K562 (cell line): ENCODE measurements around the gene NLK. TPM values are rescaled to one million over a fixed set of nuclear protein-coding genes. Genes with fewer than 3 reads are reported as not detected.

ENCODE experiments used
- ATAC-seq: fragments of 200-7000 bp; cut with Tn5 transposase; 3 replicates; pipeline ENCODE4 v1.9.1; 2020; ENCODE audit warnings: moderate library complexity
- BruUV-seq: library from RNA; stranded (reverse); fragments of 400-500 nt; replicated peaks from 2 replicates; lab custom pipeline; 2021; lab: Mats Ljungman, UMichigan
- CTCF ChIA-PET: fragments of 300-600 bp; formaldehyde crosslinking; extraction: SDS; loops from one replicate; lab custom pipeline; 2021; ENCODE audit warnings: low intra/inter-chr PET ratio; lab: Yijun Ruan, JAX
- POLR2A ChIA-PET: fragments of 300-600, 350-650 bp; sonication (Branson Sonifier 250); formaldehyde crosslinking; extraction: SDS; loops from one replicate; lab custom pipeline; 2021; ENCODE audit warnings: antibody characterized with exemption, inconsistent platforms; lab: Yijun Ruan, JAX
- DNase-seq, 4 experiments: peaks; one replicate each; pipeline versions ENCODE4 v3.0.0 to v3.0.0-alpha.2; 2011 to 2018; ENCODE audit warnings: low spot score in 3 of 4, mixed read lengths in 3 of 4; ENCODE audit errors: extremely low read depth in 1 of 4
- FAIRE-seq: peaks from 2 replicates; lab custom pipeline; 2011; peaks lifted over from hg19 to GRCh38; lab: Jason Lieb, UNC
- H2AFZ ChIP-seq: 2 replicates; pipeline ENCODE4 v1.6.0; 2011; ENCODE audit warnings: low read depth, low read length, control low read depth, inconsistent platforms
- H3K27ac ChIP-seq: fragments of 200-600 bp; 3 replicates; pipeline ENCODE4 v1.8.0; 2011; ENCODE audit warnings: low read depth, mild to moderate bottlenecking, control low read depth, inconsistent platforms, low read length, moderate library complexity, mixed read lengths; ENCODE audit errors: extremely low read depth
- H3K27me3 ChIP-seq, 2 experiments: fragments of 300-600 bp in 1 of 2; 2 replicates in 1 of 2; 3 replicates in 1 of 2; pipeline versions ENCODE4 v1.6.0 to v1.8.0; 2011; ENCODE audit warnings: inconsistent platforms in 2 of 2, low read length in 2 of 2, mild to moderate bottlenecking in 1 of 2, mixed read lengths in 1 of 2, moderate library complexity in 1 of 2; ENCODE audit not compliant: control insufficient read depth in 2 of 2, insufficient read depth in 2 of 2
- H3K36me3 ChIP-seq: fragments of 300-600 bp; 3 replicates; pipeline ENCODE4 v1.8.0; 2011; ENCODE audit warnings: mild to moderate bottlenecking, low read length, inconsistent platforms; ENCODE audit not compliant: control insufficient read depth, insufficient read depth
- H3K4me1 ChIP-seq, 2 experiments: fragments of 200-600 bp in 1 of 2; replicated peaks in 1 of 2; 2 replicates in 1 of 2; 3 replicates in 1 of 2; pipeline versions ENCODE4 v1.5.1 to v1.8.0; 2011; ENCODE audit warnings: inconsistent platforms in 2 of 2, low read length in 2 of 2, mild to moderate bottlenecking in 1 of 2, mixed read lengths in 1 of 2, moderate library complexity in 1 of 2; ENCODE audit not compliant: control insufficient read depth in 2 of 2, insufficient read depth in 2 of 2
- H3K4me2 ChIP-seq: 2 replicates; pipeline ENCODE4 v1.6.1; 2011; ENCODE audit warnings: low read length, control low read depth, inconsistent platforms, mixed read lengths; ENCODE audit not compliant: insufficient read depth
- H3K4me3 ChIP-seq: fragments of 200-600 bp; sonication (generic), shearing (Covaris generic); 2 replicates; pipeline ENCODE4 v1.5.1; 2016; ENCODE audit warnings: control low read depth, inconsistent platforms
- H3K79me2 ChIP-seq: fragments of 200-600 bp; 3 replicates; pipeline ENCODE4 v1.8.0; 2011; ENCODE audit warnings: low read length, inconsistent platforms; ENCODE audit not compliant: control insufficient read depth, insufficient read depth
- H3K9ac ChIP-seq, 2 experiments: 2 replicates each; pipeline versions ENCODE4 v1.6.0 to v1.6.1; 2011; ENCODE audit warnings: low read depth in 2 of 2, low read length in 2 of 2, control low read depth in 1 of 2, inconsistent platforms in 1 of 2, mild to moderate bottlenecking in 1 of 2, mixed read lengths in 1 of 2; ENCODE audit not compliant: insufficient read depth in 1 of 2
- H3K9me1 ChIP-seq: one replicate; pipeline ENCODE4 v1.6.0; 2011; ENCODE audit warnings: inconsistent platforms, mild to moderate bottlenecking, low read length, moderate library complexity; ENCODE audit not compliant: control insufficient read depth, insufficient read depth
- H3K9me3 ChIP-seq: replicated peaks from 2 replicates; pipeline ENCODE4 v1.5.1; 2011; ENCODE audit warnings: low read depth, low read length, inconsistent platforms; ENCODE audit not compliant: control insufficient read depth, insufficient read depth
- H4K20me1 ChIP-seq: replicated peaks from 2 replicates; pipeline ENCODE4 v1.6.1; 2011; ENCODE audit warnings: low read length, inconsistent platforms, mixed read lengths; ENCODE audit not compliant: control insufficient read depth, insufficient read depth
- E2F1 ChIP-seq: sonication (generic); formaldehyde crosslinking; IDR thresholded peaks from 2 replicates; pipeline ENCODE4 v1.8.1; 2023; ENCODE audit warnings: mild to moderate bottlenecking, missing genetic modification reagents, moderate library complexity
- ILF3 ChIP-seq: fragments of 450-650 bp; IDR thresholded peaks from 2 replicates; pipeline ENCODE4 v1.6.1; 2018; ENCODE audit warnings: antibody characterized with exemption, mild to moderate bottlenecking, moderate library complexity, borderline replicate concordance
- NCOA2 ChIP-seq, 2 experiments: fragments of 450-650 bp; IDR thresholded peaks; 2 replicates each; pipeline ENCODE4 v1.6.1; 2018; ENCODE audit warnings: mild to moderate bottlenecking in 2 of 2, moderate library complexity in 1 of 2; ENCODE audit not compliant: partially characterized antibody in 2 of 2
- PKNOX1 ChIP-seq: fragments of 450-650 bp; IDR thresholded peaks from 2 replicates; pipeline ENCODE4 v1.6.1; 2016
- TSC22D4 ChIP-seq: fragments of 450-650 bp; IDR thresholded peaks from 2 replicates; pipeline ENCODE4 v1.6.1; 2016; ENCODE audit warnings: missing genetic modification characterization, missing biosample characterization, control low read depth
- in situ Hi-C: fragments of 300-500 bp; cut with MboI; formaldehyde crosslinking; loops from 4 replicates; pipeline ENCODE4 v1.15.0; 2018; ENCODE audit warnings: inconsistent platforms, mixed read lengths
- intact Hi-C: fragments of 100-400 bp; cut with micrococcal nuclease; formaldehyde crosslinking; loops from 2 replicates; pipeline ENCODE4 v1.14.2; 2022
- polyA plus RNA-seq, 8 experiments: library from polyadenylated mRNA; depleted of rRNA in 4 of 8; stranded (reverse) in 5 of 8; unstranded in 3 of 8; fragments of >200 nt; fragmentation: Nextera tagmentation in 2 of 8; fragmentation: Illumina TruSeq in 1 of 8; extraction: Ambion mirVana in 2 of 8; extraction: Trizol in 1 of 8; gene quantifications; 2 replicates each; pipeline versions ENCODE4 v1.2.1 to v1.2.3, GENCODE V29; 2011 to 2014; ENCODE audit warnings: inconsistent platforms in 1 of 8, missing spikeins in 1 of 8
- total RNA-seq, 7 experiments: library from RNA; depleted of rRNA in 6 of 7; stranded (reverse); fragments of >200 nt in 6 of 7; fragmentation: Illumina TruSeq in 2 of 7; extraction: Trizol in 2 of 7; gene quantifications; 2 replicates each; pipeline versions ENCODE4 v1.2.1 to v1.2.3, GENCODE V29; 2011 to 2021; ENCODE audit warnings: low replicate concordance in 1 of 7

Gene NLK
- total and polyA plus RNA-seq, 9 of the 15 experiments (the other 6 are each of a cell fraction or from before 2014, with no cell fraction given): 10.9 to 59.6 (median 26.7) TPM

- DNase-seq (no peak), ATAC-seq (no peak), FAIRE-seq (no peak)
- Histone ChIP-seq H3K27me3 (no peaks in the 10 kb centered on the region), H2AFZ (no peak overlapping the region), H3K9ac (no peak overlapping the region), H3K4me2 (no peak overlapping the region), H3K79me2 (no peaks in the 10 kb centered on the region), H3K9me1 (no peaks in the 10 kb centered on the region), H4K20me1 (peaks cover 10% of the 10 kb centered on the region), H3K4me3 (no peak overlapping the region), H3K9me3 (no peaks in the 10 kb centered on the region), H3K4me1 (peaks cover 8 to 25% of the 10 kb centered on the region in 2 experiments; a peak in 4 of 5 replicates), H3K27ac (no peak overlapping the region), H3K36me3 (peaks cover 25% of the 10 kb centered on the region)
- in situ Hi-C loops (no loop called here), intact Hi-C loops (loop anchor here (10.0 kb wide), 2 partner anchors 54 to 126 kb away; partner anchors contain the start of gene NLK)
- ChIA-PET POLR2A (interaction anchor here (1.1 kb wide), 1 partner anchor 9 kb away, joined by 3 read pairs; no protein-coding TSS in a partner anchor), CTCF (no interaction called here)
- TF ChIP-seq E2F1 (no peak), TSC22D4 (no peak), PKNOX1 (no peak), NCOA2 (IDR thresholded peaks at IDR 0.05; ENCODE audit: partially characterized antibody in 2 of 2) (no peak), ILF3 (no peak)
- no TSS peak for BruUV-seq
These were observed 128.3 kb downstream of the NLK start for GRCh38 chr17:28170771-28171170.
